ENCODE results near the gene TMEM53. TPM values are rescaled to one million over a fixed set of nuclear protein-coding genes. Genes with fewer than 3 reads are reported as not detected.

TMEM53 gene
- total RNA-seq, 1 experiment from 2014 or later: 22.9 TPM

GRCh38 chr1:44605914-44606615, 68.2 kb downstream of the TMEM53 start:
- no peak for DNase-seq (ENCODE audit: low read depth, low spot score)
- no peaks in the 10 kb centered on the region for H3K9me3 ChIP-seq (ENCODE audit: control insufficient read depth, insufficient read depth, low read depth, low read length)
- no peak overlapping the region for H3K27ac ChIP-seq (ENCODE audit: low read length)
- BruUV-seq (replicated peaks): no TSS peak
- TF ChIP-seq CTCF (IDR thresholded peaks at IDR 0.05) (no peak), TCF7L2 (IDR thresholded peaks at IDR 0.05; ENCODE audit: low read depth, low read length) (no peak), SIN3A (IDR thresholded peaks at IDR 0.05; ENCODE audit: borderline replicate concordance, insufficient read depth, low read depth, low read length) (no peak), POLR2AphosphoS5 (IDR thresholded peaks at IDR 0.05; ENCODE audit: low read depth, low read length) (no peak), REST (IDR thresholded peaks at IDR 0.05; ENCODE audit: insufficient read depth in 1 of 2, low read depth in 2 of 2, low read length in 1 of 2) (no peak)
- H3K27me3 ChIP-seq (ENCODE audit: control insufficient read depth, insufficient read depth, low read length): no peaks in the 10 kb centered on the region
- intact Hi-C loops (cut with micrococcal nuclease; ENCODE audit: unreplicated experiment): no loop called here
- CTCF ChIA-PET: no interaction called here
- no peaks in the 10 kb centered on the region for H3K4me1 ChIP-seq (ENCODE audit: control insufficient read depth, insufficient read depth, low read length)
- POLR2A ChIA-PET: no interaction called here
- H3K4me3 ChIP-seq (ENCODE audit: low read depth in 2 of 2, low read length in 2 of 2): no peak overlapping the region
- H3K36me3 ChIP-seq (ENCODE audit: control insufficient read depth, insufficient read depth, low read length): no peaks in the 10 kb centered on the region
- in situ Hi-C loops (cut with HindIII; ENCODE audit: low pct_unique_long_range_greater_than_20kb, low sequenced_read_pairs): no loop called here
- no peak for ATAC-seq

- no peak for TF ChIP-seq TCF7L2 (IDR thresholded peaks at IDR 0.05; ENCODE audit: low read depth, low read length)
- TF ChIP-seq REST (IDR thresholded peaks at IDR 0.05; ENCODE audit: insufficient read depth in 1 of 2, low read depth in 2 of 2, low read length in 1 of 2): no peak
- in situ Hi-C loops (cut with HindIII; ENCODE audit: low pct_unique_long_range_greater_than_20kb, low sequenced_read_pairs) (no loop called here), intact Hi-C loops (cut with micrococcal nuclease; ENCODE audit: unreplicated experiment) (no loop called here)
- ATAC-seq (no peak), DNase-seq (ENCODE audit: low read depth, low spot score) (no peak)
- no peak overlapping the region for H3K27ac ChIP-seq (ENCODE audit: low read length)
- ChIA-PET POLR2A (interaction anchor here (0.6 kb wide), 1 partner anchor 66 kb away, joined by 3 read pairs; no protein-coding TSS in a partner anchor), CTCF (interaction anchor here (0.6 kb wide), 1 partner anchor 869 kb away, joined by 7 read pairs; no protein-coding TSS in a partner anchor)
- H3K9me3 ChIP-seq (ENCODE audit: control insufficient read depth, insufficient read depth, low read depth, low read length): no peaks in the 10 kb centered on the region
- no peaks in the 10 kb centered on the region for H3K4me1 ChIP-seq (ENCODE audit: control insufficient read depth, insufficient read depth, low read length)
- no TSS peak for BruUV-seq (replicated peaks)
- H3K27me3 ChIP-seq (ENCODE audit: control insufficient read depth, insufficient read depth, low read length): no peaks in the 10 kb centered on the region
- no peak overlapping the region for H3K4me3 ChIP-seq (ENCODE audit: low read depth in 2 of 2, low read length in 2 of 2)
- no peaks in the 10 kb centered on the region for H3K36me3 ChIP-seq (ENCODE audit: control insufficient read depth, insufficient read depth, low read length)
Observed at GRCh38 chr1:44604157-44604955, 69.9 kb downstream of the TMEM53 start.
